Stimulated activated CD8-positive, alpha-beta memory T cell treated with anti-CD3 and anti-CD28 coated beads, Interleukin-4, amount 100 ng/mL, for 24 hours (primary cell): Measurements from ENCODE around the gene SEMA4A.
"Not testable (repeated sequence)": the region's sequence is repeated elsewhere in the genome, so short reads cannot be mapped to it uniquely, and the experiment has no call there.

Experiments used
- DNase-seq: peaks from one replicate; pipeline ENCODE4 v3.0.0-alpha.2; 2020; ENCODE audit warnings: low read depth

SEMA4A gene

GRCh38 chr1:156194300-156194652 is 40.9 kb downstream of the SEMA4A start:
- DNase-seq, result no peak

GRCh38 chr1:156195853-156196252 is 42.5 kb downstream of the SEMA4A start:
- DNase-seq, result no peak

- DNase-seq, result no peak
These were observed 43.1 kb downstream of the SEMA4A start for GRCh38 chr1:156196445-156196844.

- DNase-seq, result no peak
These were observed 45.5 kb downstream of the SEMA4A start for GRCh38 chr1:156198831-156199349.

GRCh38 chr1:156200044-156200443 is 46.7 kb downstream of the SEMA4A start:
- no peak for DNase-seq

- no peak for DNase-seq
These were observed 49.9 kb downstream of the SEMA4A start for GRCh38 chr1:156203331-156203730.

- no peak for DNase-seq
These were observed 51.3 kb downstream of the SEMA4A start for GRCh38 chr1:156204686-156205085.

GRCh38 chr1:156211243-156211642 is 57.9 kb downstream of the SEMA4A start:
- no peak for DNase-seq

- no peak for DNase-seq
These were observed 58.7 kb downstream of the SEMA4A start for GRCh38 chr1:156212130-156212529.

- peak; percentile 95 for DNase-seq
These were observed 59.7 kb downstream of the SEMA4A start, which contains the start of gene PMF1 for GRCh38 chr1:156212833-156213643. TSS of gene PMF1 (plus strand) at chr1:156213007. CDS start at chr1:156213016, 9 bp downstream.

- no peak for DNase-seq
These were observed 60.2 kb downstream of the SEMA4A start for GRCh38 chr1:156213644-156213966.

- DNase-seq, result no peak
These were observed 60.8 kb downstream of the SEMA4A start for GRCh38 chr1:156214024-156214748.

- not testable (repeated sequence) for DNase-seq
These were observed 63.1 kb downstream of the SEMA4A start for GRCh38 chr1:156216361-156217086.

GRCh38 chr1:156217871-156218270 is 64.5 kb downstream of the SEMA4A start:
- DNase-seq, result no peak

- DNase-seq, result no peak
These were observed 66.8 kb downstream of the SEMA4A start for GRCh38 chr1:156220226-156220625.

- DNase-seq, result no peak
These were observed 68.8 kb downstream of the SEMA4A start for GRCh38 chr1:156221986-156222692.

- DNase-seq, result no peak
These were observed 72.3 kb downstream of the SEMA4A start for GRCh38 chr1:156225677-156226014.

- DNase-seq, result no peak
These were observed 72.7 kb downstream of the SEMA4A start for GRCh38 chr1:156226116-156226538.

- no peak for DNase-seq
These were observed 73.4 kb downstream of the SEMA4A start for GRCh38 chr1:156226782-156227181.
